Right lobe of liver (tissue), 4 donors: ENCODE data around the gene MOB2.

Source experiments
- POLR2A ChIP-seq: fragments of 450-650 bp; IDR thresholded peaks from one replicate; pipeline ENCODE4 v1.6.1; 2017; ENCODE audit warnings: antibody characterized with exemption, mild to moderate bottlenecking
- TF ChIP-seq, protein P1 (sequence below), 4 donors: fragments of 200-600 bp in 3 of 4; fragments of 450-650 bp in 1 of 4; IDR thresholded peaks; one replicate each; pipeline versions ENCODE4 v1.5.1 to v1.8.0; 2016 to 2022; ENCODE audit warnings: antibody characterized with exemption in 4 of 4, mild to moderate bottlenecking in 2 of 4
- donor health status: DM: no; HTN: no; CAD: no.
- donor health status: DM: no; HTN: no; CAD: no.
- donor health status: DM: no; HTN: yes; CAD: no.

GRCh38 chr11:1458340-1459218 lies 28.0 kb downstream of the MOB2 start:
- TF ChIP-seq, protein P1, sequence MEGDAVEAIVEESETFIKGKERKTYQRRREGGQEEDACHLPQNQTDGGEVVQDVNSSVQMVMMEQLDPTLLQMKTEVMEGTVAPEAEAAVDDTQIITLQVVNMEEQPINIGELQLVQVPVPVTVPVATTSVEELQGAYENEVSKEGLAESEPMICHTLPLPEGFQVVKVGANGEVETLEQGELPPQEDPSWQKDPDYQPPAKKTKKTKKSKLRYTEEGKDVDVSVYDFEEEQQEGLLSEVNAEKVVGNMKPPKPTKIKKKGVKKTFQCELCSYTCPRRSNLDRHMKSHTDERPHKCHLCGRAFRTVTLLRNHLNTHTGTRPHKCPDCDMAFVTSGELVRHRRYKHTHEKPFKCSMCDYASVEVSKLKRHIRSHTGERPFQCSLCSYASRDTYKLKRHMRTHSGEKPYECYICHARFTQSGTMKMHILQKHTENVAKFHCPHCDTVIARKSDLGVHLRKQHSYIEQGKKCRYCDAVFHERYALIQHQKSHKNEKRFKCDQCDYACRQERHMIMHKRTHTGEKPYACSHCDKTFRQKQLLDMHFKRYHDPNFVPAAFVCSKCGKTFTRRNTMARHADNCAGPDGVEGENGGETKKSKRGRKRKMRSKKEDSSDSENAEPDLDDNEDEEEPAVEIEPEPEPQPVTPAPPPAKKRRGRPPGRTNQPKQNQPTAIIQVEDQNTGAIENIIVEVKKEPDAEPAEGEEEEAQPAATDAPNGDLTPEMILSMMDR (IDR thresholded peaks at IDR 0.05), result peak in 3 of 4 donors; percentile 9 to 21 (median 19)
- no peak for TF ChIP-seq POLR2A
